Chondrocyte (in vitro differentiated cells): ENCODE data around the gene PLA2G2D. TPM values are rescaled to one million over a fixed set of nuclear protein-coding genes. Genes with fewer than 3 reads are reported as not detected.

ENCODE experiments used
- DNase-seq: peaks from one replicate; pipeline ENCODE4 v3.0.0; 2021; ENCODE audit warnings: mixed read lengths, low spot score
- H3K27ac Mint-ChIP-seq: one replicate; pipeline ENCODE4 v1.8.0; 2021; ENCODE audit warnings: mild to moderate bottlenecking, moderate library complexity, mixed read lengths; ENCODE audit not compliant: unreplicated experiment
- H3K27me3 Mint-ChIP-seq: 2 replicates; pipeline ENCODE4 v1.8.0; 2021; ENCODE audit warnings: low read depth, mixed read lengths
- H3K36me3 Mint-ChIP-seq: 2 replicates; pipeline ENCODE4 v1.8.0; 2021; ENCODE audit warnings: low read depth, mixed read lengths
- H3K4me1 Mint-ChIP-seq: 2 replicates; pipeline ENCODE4 v1.8.0; 2021; ENCODE audit warnings: low read depth, mild to moderate bottlenecking, mixed read lengths
- H3K4me3 Mint-ChIP-seq: one replicate; pipeline ENCODE4 v1.8.0; 2021; ENCODE audit warnings: mild to moderate bottlenecking, moderate library complexity, mixed read lengths; ENCODE audit not compliant: unreplicated experiment
- H3K9me3 Mint-ChIP-seq: 2 replicates; pipeline ENCODE4 v1.8.0; 2021; ENCODE audit warnings: low read depth, mixed read lengths
- CTCF ChIP-seq: fragments of 200-600 bp; sonication (generic); IDR thresholded peaks from 2 replicates; pipeline ENCODE4 v1.5.0; 2021; ENCODE audit warnings: antibody characterized with exemption, mild to moderate bottlenecking, moderate library complexity
- total RNA-seq: library from RNA; stranded (reverse); gene quantifications from 3 replicates; pipeline ENCODE4 v1.2.1, GENCODE V29; 2021

PLA2G2D gene
- total RNA-seq, 1 donor from 2014 or later, result not detected

GRCh38 chr1:20078711-20079110, 40.6 kb downstream of the PLA2G2D start:
- TF ChIP-seq CTCF, result no peak
- H3K27me3 Mint-ChIP-seq, result peaks cover 25% of the 10 kb centered on the region
- H3K27ac Mint-ChIP-seq, result no peak overlapping the region
- H3K4me1 Mint-ChIP-seq, result no peaks in the 10 kb centered on the region
- no peak for DNase-seq
- H3K36me3 Mint-ChIP-seq, result no peaks in the 10 kb centered on the region
- H3K9me3 Mint-ChIP-seq, result no peaks in the 10 kb centered on the region
- H3K4me3 Mint-ChIP-seq, result no peak overlapping the region

- no peak overlapping the region for H3K27ac Mint-ChIP-seq
- H3K9me3 Mint-ChIP-seq, result no peaks in the 10 kb centered on the region
- no peaks in the 10 kb centered on the region for H3K4me1 Mint-ChIP-seq
- no peaks in the 10 kb centered on the region for H3K36me3 Mint-ChIP-seq
- peaks cover 25% of the 10 kb centered on the region for H3K27me3 Mint-ChIP-seq
- DNase-seq, result no peak
- H3K4me3 Mint-ChIP-seq, result no peak overlapping the region
- TF ChIP-seq CTCF, result no peak
Measured at GRCh38 chr1:20078171-20078651, 41.1 kb downstream of the PLA2G2D start.

- Mint-ChIP-seq H3K36me3 (no peaks in the 10 kb centered on the region), H3K27me3 (peaks cover 30% of the 10 kb centered on the region), H3K9me3 (no peaks in the 10 kb centered on the region), H3K4me3 (no peak overlapping the region), H3K4me1 (no peaks in the 10 kb centered on the region), H3K27ac (no peak overlapping the region)
- DNase-seq, result no peak
- TF ChIP-seq CTCF, result no peak
Measured at GRCh38 chr1:20076710-20077461, 42.5 kb downstream of the PLA2G2D start.

GRCh38 chr1:20076223-20076622, 43.1 kb downstream of the PLA2G2D start:
- Mint-ChIP-seq H3K27ac (no peak overlapping the region), H3K4me3 (no peak overlapping the region), H3K4me1 (no peaks in the 10 kb centered on the region), H3K27me3 (peaks cover 32% of the 10 kb centered on the region), H3K36me3 (no peaks in the 10 kb centered on the region), H3K9me3 (no peaks in the 10 kb centered on the region)
- no peak for TF ChIP-seq CTCF
- DNase-seq, result no peak

- no peaks in the 10 kb centered on the region for H3K4me1 Mint-ChIP-seq
Measured at GRCh38 chr1:20075345-20075744, 44.0 kb downstream of the PLA2G2D start.

More at GRCh38 chr1:20075345-20075744, 44.0 kb downstream of the PLA2G2D start:
- Mint-ChIP-seq H3K36me3 (no peaks in the 10 kb centered on the region), H3K27me3 (peaks cover 32% of the 10 kb centered on the region), H3K4me3 (no peak overlapping the region), H3K9me3 (no peaks in the 10 kb centered on the region), H3K27ac (no peak overlapping the region)
- TF ChIP-seq CTCF, result no peak
- no peak for DNase-seq
